CD14-positive monocyte (primary cell): ENCODE results near the gene FBXO24. TPM values are rescaled to one million over a fixed set of nuclear protein-coding genes. Genes with fewer than 3 reads are reported as not detected.

Experiments
- DNase-seq, 3 donors: peaks; one replicate each; pipeline ENCODE4 v3.0.0-alpha.2; 2011 to 2022
- H2AFZ ChIP-seq: 2 replicates; pipeline ENCODE4 v1.6.0; 2012; ENCODE audit warnings: mild to moderate bottlenecking, low read depth, low read length, inconsistent platforms; ENCODE audit not compliant: insufficient read depth, poor library complexity, severe bottlenecking
- H3K27ac ChIP-seq, 2 donors: 1 replicate in 1 of 2; 2 replicates in 1 of 2; pipeline ENCODE4 v1.5.1; 2012 to 2013; ENCODE audit warnings: low read length in 2 of 2, control low read depth in 1 of 2, inconsistent platforms in 1 of 2, low read depth in 1 of 2, mild to moderate bottlenecking in 1 of 2
- H3K27me3 ChIP-seq, 2 donors: one replicate each; pipeline versions ENCODE4 v1.6.0 to v1.6.1; 2011 to 2013; ENCODE audit warnings: low read length in 2 of 2; ENCODE audit not compliant: control insufficient read depth in 2 of 2, insufficient read depth in 2 of 2
- H3K36me3 ChIP-seq, 2 donors: replicated peaks in 1 of 2; 1 replicate in 1 of 2; 2 replicates in 1 of 2; pipeline versions ENCODE4 v1.5.1 to v1.6.1; 2012 to 2013; ENCODE audit warnings: low read length in 2 of 2, control low read depth in 1 of 2, inconsistent platforms in 1 of 2, mild to moderate bottlenecking in 1 of 2; ENCODE audit not compliant: insufficient read depth in 2 of 2, control insufficient read depth in 1 of 2
- H3K4me1 ChIP-seq, 2 donors: 1 replicate in 1 of 2; 2 replicates in 1 of 2; pipeline versions ENCODE4 v1.5.1 to v1.6.1; 2012 to 2013; ENCODE audit warnings: low read length in 2 of 2, control low read depth in 1 of 2, inconsistent platforms in 1 of 2, mild to moderate bottlenecking in 1 of 2, moderate library complexity in 1 of 2; ENCODE audit not compliant: insufficient read depth in 2 of 2, control insufficient read depth in 1 of 2
- H3K4me2 ChIP-seq: replicated peaks from 2 replicates; pipeline ENCODE3; 2012; ENCODE audit warnings: low read length, moderate library complexity, mild to moderate bottlenecking; ENCODE audit not compliant: poor library complexity, severe bottlenecking; ENCODE audit errors: extremely low read depth
- H3K4me3 ChIP-seq, 3 experiments: fragments of 200-600 bp in 1 of 3; sonication (generic) in 1 of 3; replicated peaks in 1 of 3; 1 replicate in 2 of 3; 2 replicates in 1 of 3; pipeline ENCODE4 v1.5.1; 2011 to 2013; ENCODE audit warnings: low read length in 3 of 3, mild to moderate bottlenecking in 3 of 3, control low read depth in 2 of 3, low read depth in 2 of 3, inconsistent platforms in 1 of 3, moderate library complexity in 1 of 3
- H3K79me2 ChIP-seq: 2 replicates; pipeline ENCODE4 v1.6.0; 2012; ENCODE audit warnings: mild to moderate bottlenecking, control low read depth, inconsistent platforms, low read length, moderate library complexity; ENCODE audit not compliant: insufficient read depth
- H3K9ac ChIP-seq: 2 replicates; pipeline ENCODE4 v1.6.0; 2017; ENCODE audit warnings: low read length, mild to moderate bottlenecking; ENCODE audit not compliant: insufficient read depth, poor library complexity, severe bottlenecking
- H3K9me3 ChIP-seq, 2 donors: replicated peaks in 1 of 2; 1 replicate in 1 of 2; 2 replicates in 1 of 2; pipeline versions ENCODE4 v1.5.1 to v1.6.1; 2012 to 2013; ENCODE audit warnings: low read length in 2 of 2, control low read depth in 1 of 2; ENCODE audit not compliant: control insufficient read depth in 1 of 2, insufficient read depth in 1 of 2
- H4K20me1 ChIP-seq: 2 replicates; pipeline ENCODE4 v1.6.0; 2012; ENCODE audit warnings: mild to moderate bottlenecking, low read length, control low read depth, moderate library complexity; ENCODE audit not compliant: insufficient read depth
- H3K27ac Mint-ChIP-seq, 7 donors: one replicate each; pipeline ENCODE4 v1.8.0; 2020; ENCODE audit warnings: mild to moderate bottlenecking in 7 of 7, mixed read lengths in 7 of 7, moderate library complexity in 6 of 7, inconsistent platforms in 2 of 7
- H3K27me3 Mint-ChIP-seq, 3 donors: one replicate each; pipeline ENCODE4 v1.8.0; 2021 to 2022; ENCODE audit warnings: low read depth in 3 of 3, mild to moderate bottlenecking in 3 of 3, mixed read lengths in 3 of 3, moderate library complexity in 3 of 3, inconsistent platforms in 1 of 3
- H3K36me3 Mint-ChIP-seq, 2 donors: one replicate each; pipeline ENCODE4 v1.8.0; 2020; ENCODE audit warnings: mixed read lengths in 2 of 2, inconsistent platforms in 1 of 2, mild to moderate bottlenecking in 1 of 2
- H3K4me1 Mint-ChIP-seq: one replicate; pipeline ENCODE4 v1.8.0; 2020; ENCODE audit warnings: mild to moderate bottlenecking, mixed read lengths
- H3K4me3 Mint-ChIP-seq, 2 donors: one replicate each; pipeline ENCODE4 v1.8.0; 2020; ENCODE audit warnings: mild to moderate bottlenecking in 2 of 2, mixed read lengths in 2 of 2, moderate library complexity in 1 of 2
- H3K9me3 Mint-ChIP-seq, 7 donors: one replicate each; pipeline ENCODE4 v1.8.0; 2020 to 2022; ENCODE audit warnings: mixed read lengths in 7 of 7, mild to moderate bottlenecking in 6 of 7, moderate library complexity in 6 of 7, inconsistent platforms in 2 of 7
- CTCF ChIP-seq: fragments of 200-600 bp; IDR thresholded peaks from one replicate; pipeline ENCODE4 v1.8.0; 2022; ENCODE audit warnings: antibody characterized with exemption, mild to moderate bottlenecking
- WGBS: methylation state at CpG from one replicate; pipeline ENCODE4 v1.1.5; 2013; ENCODE audit warnings: missing lambda C conversion rate; ENCODE audit not compliant: insufficient coverage; 5-methylcytosine and 5-hydroxymethylcytosine counted together
- intact Hi-C, 2 donors: fragments of 100-400 bp; cut with micrococcal nuclease; formaldehyde crosslinking; loops; one replicate each; pipeline versions ENCODE4 v1.15.0 to v1.15.1; 2023
- polyA plus RNA-seq, 3 donors: library from polyadenylated mRNA; depleted of rRNA in 1 of 3; unstranded in 2 of 3; stranded (reverse) in 1 of 3; fragments of 300-500 nt in 2 of 3; fragments of >200 nt in 1 of 3; fragmentation: Illumina TruSeq in 2 of 3; gene quantifications; 1 replicate in 2 of 3; 2 replicates in 1 of 3; pipeline ENCODE4 v1.2.3, GENCODE V29; 2012 to 2021

Gene FBXO24
- polyA plus RNA-seq, 3 donors = 0.42 to 1.2 (median 0.69) TPM

DNA sequence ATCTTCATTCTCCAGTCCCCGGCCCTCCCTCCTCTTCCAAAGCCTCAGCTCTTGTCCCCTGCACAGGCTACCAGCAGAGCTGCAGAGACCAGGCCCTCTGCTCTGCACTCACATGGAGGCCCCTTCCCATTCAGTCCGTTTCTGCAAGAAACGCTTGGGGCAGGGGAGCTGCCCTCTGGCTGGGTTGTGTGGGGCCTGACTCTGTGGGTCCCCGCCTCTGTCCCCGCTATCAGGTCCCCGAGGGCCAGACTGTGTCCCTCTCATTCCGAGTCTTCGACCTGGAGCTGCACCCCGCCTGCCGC is 17.5 kb downstream of the FBXO24 start:
- peaks cover 0 to 24% of the 10 kb centered on the region in 2 donors for H3K27me3 ChIP-seq
- H3K9me3 ChIP-seq = no peaks in the 10 kb centered on the region
- H3K36me3 ChIP-seq = no peaks in the 10 kb centered on the region
- WGBS = 32% methylated on average over 10 of the region's 10 CpGs
- peak overlapping the region; percentile 71 to 87 for H3K4me3 Mint-ChIP-seq
- H3K4me2 ChIP-seq = peak overlapping the region; percentile 90
- peaks cover 0 to 5% (median 0%) of the 10 kb centered on the region in 7 donors for H3K9me3 Mint-ChIP-seq
- H3K9ac ChIP-seq = peak overlapping the region; percentile 50
- H3K4me1 ChIP-seq = peaks cover 24 to 26% of the 10 kb centered on the region in 2 donors
- peaks cover 0 to 4% of the 10 kb centered on the region in 2 donors for H3K36me3 Mint-ChIP-seq
- no peak for DNase-seq
- intact Hi-C loops = loop anchor here in 1 of 2 donors (2.0 kb wide), 1 partner anchor 87 kb away; no protein-coding TSS in a partner anchor
- no peak overlapping the region for H3K27ac ChIP-seq
- H3K27ac Mint-ChIP-seq = peak overlapping the region in 2 of 7 donors; percentile 61 to 71
- peaks cover 17 to 45% (median 40%) of the 10 kb centered on the region in 3 donors for H3K27me3 Mint-ChIP-seq
- H3K4me1 Mint-ChIP-seq = peaks cover 21% of the 10 kb centered on the region
- H3K79me2 ChIP-seq = no peaks in the 10 kb centered on the region
- peak overlapping the region in 2 of 3 experiments; percentile 89 to 90 for H3K4me3 ChIP-seq
- H2AFZ ChIP-seq = peak overlapping the region; percentile 92
- no peaks in the 10 kb centered on the region for H4K20me1 ChIP-seq
- TF ChIP-seq CTCF = no peak

- peaks cover 21% of the 10 kb centered on the region for H3K4me1 Mint-ChIP-seq
- Histone ChIP-seq H3K4me2 (peak overlapping the region; percentile 90), H3K9ac (peak overlapping the region; percentile 60), H3K9me3 (no peaks in the 10 kb centered on the region), H3K36me3 (no peaks in the 10 kb centered on the region), H3K79me2 (no peaks in the 10 kb centered on the region), H3K4me3 (peak overlapping the region; percentile 64 to 90 (median 89)), H2AFZ (peak overlapping the region; percentile 92), H4K20me1 (no peaks in the 10 kb centered on the region), H3K27me3 (peaks cover 0 to 24% of the 10 kb centered on the region in 2 donors), H3K27ac (peak overlapping the region; percentile 12 to 68), H3K4me1 (peaks cover 24 to 26% of the 10 kb centered on the region in 2 donors)
- peaks cover 17 to 45% (median 38%) of the 10 kb centered on the region in 3 donors for H3K27me3 Mint-ChIP-seq
- peaks cover 0 to 5% (median 0%) of the 10 kb centered on the region in 7 donors for H3K9me3 Mint-ChIP-seq
- intact Hi-C loops = loop anchor here in 1 of 2 donors (2.0 kb wide), 1 partner anchor 86 kb away; no protein-coding TSS in a partner anchor
- DNase-seq = peak; percentile 64 to 70 (median 70)
- H3K4me3 Mint-ChIP-seq = peak overlapping the region; percentile 77 to 87
- whole genome bisulfite sequencing = under 1% methylated on average over 53 of the region's 70 CpGs
- peak; percentile 64 for TF ChIP-seq CTCF
- peak overlapping the region in 3 of 7 donors; percentile 61 to 80 (median 64) for H3K27ac Mint-ChIP-seq
- peaks cover 0 to 4% of the 10 kb centered on the region in 2 donors for H3K36me3 Mint-ChIP-seq
These were observed 18.2 kb downstream of the FBXO24 start for GRCh38 chr7:100604028-100604975.
